CD4-positive, alpha-beta T cell (primary cell): ENCODE results near the gene ADA. TPM values are rescaled to one million over a fixed set of nuclear protein-coding genes. Genes with fewer than 3 reads are reported as not detected.

Experiments used
- ATAC-seq: fragments of 200-7000 bp; cut with Tn5 transposase; one replicate; pipeline ENCODE4 v1.10.0; 2022; ENCODE audit warnings: mild to moderate bottlenecking; ENCODE audit not compliant: poor library complexity
- CTCF ChIA-PET: fragments of 350-600 bp; sonication (Branson Sonifier 250); formaldehyde crosslinking; loops from one replicate; lab custom pipeline; 2021; ENCODE audit warnings: antibody characterized with exemption, inconsistent platforms; lab: Charles Lee
- POLR2A ChIA-PET: fragments of 350-600 bp; sonication (Branson Sonifier 250); formaldehyde crosslinking; loops from one replicate; lab custom pipeline; 2021; ENCODE audit warnings: antibody characterized with exemption, inconsistent platforms; lab: Charles Lee
- DNase-seq, 14 experiments: peaks; one replicate each; pipeline ENCODE4 v3.0.0-alpha.2; 2013 to 2020; ENCODE audit warnings: mixed read lengths in 2 of 14
- H3K27ac ChIP-seq, 2 donors: one replicate each; pipeline versions ENCODE4 v1.5.1 to v1.7.0; 2013; ENCODE audit warnings: low read length in 2 of 2, low read depth in 1 of 2, mild to moderate bottlenecking in 1 of 2
- H3K27me3 ChIP-seq, 2 experiments: 1 replicate in 1 of 2; 2 replicates in 1 of 2; pipeline versions ENCODE4 v1.6.1 to v1.7.0; 2013; ENCODE audit warnings: low read length in 2 of 2, control low read depth in 1 of 2, mild to moderate bottlenecking in 1 of 2, moderate library complexity in 1 of 2; ENCODE audit not compliant: insufficient read depth in 2 of 2, control insufficient read depth in 1 of 2
- H3K36me3 ChIP-seq: one replicate; pipeline ENCODE4 v1.6.1; 2013; ENCODE audit warnings: low read length, control low read depth; ENCODE audit not compliant: insufficient read depth
- H3K4me1 ChIP-seq: one replicate; pipeline ENCODE4 v1.6.1; 2013; ENCODE audit warnings: low read length, control low read depth; ENCODE audit not compliant: insufficient read depth
- H3K4me3 ChIP-seq: one replicate; pipeline ENCODE4 v1.5.1; 2013; ENCODE audit warnings: mild to moderate bottlenecking, low read length, moderate library complexity
- H3K9me3 ChIP-seq, 2 experiments: 1 replicate in 1 of 2; 2 replicates in 1 of 2; pipeline versions ENCODE4 v1.6.1 to v1.7.0; 2013; ENCODE audit warnings: low read length in 2 of 2, mild to moderate bottlenecking in 2 of 2, control low read depth in 1 of 2, moderate library complexity in 1 of 2; ENCODE audit not compliant: control insufficient read depth in 1 of 2, insufficient read depth in 1 of 2
- H3K27ac Mint-ChIP-seq: one replicate; pipeline ENCODE4 v1.8.0; 2020; ENCODE audit warnings: mixed read lengths
- H3K27me3 Mint-ChIP-seq: one replicate; pipeline ENCODE4 v1.8.0; 2021; ENCODE audit warnings: mixed read lengths
- H3K36me3 Mint-ChIP-seq: one replicate; pipeline ENCODE4 v1.8.0; 2021; ENCODE audit warnings: low read depth, mixed read lengths
- H3K4me1 Mint-ChIP-seq: one replicate; pipeline ENCODE4 v1.8.0; 2021; ENCODE audit warnings: low read depth, mixed read lengths
- H3K4me3 Mint-ChIP-seq: one replicate; pipeline ENCODE4 v1.8.0; 2020; ENCODE audit warnings: mild to moderate bottlenecking, mixed read lengths
- H3K9me3 Mint-ChIP-seq: one replicate; pipeline ENCODE4 v1.8.0; 2020; ENCODE audit warnings: mixed read lengths
- intact Hi-C, 2 experiments: fragments of 100-400 bp; cut with DNase I in 1 of 2; cut with micrococcal nuclease in 1 of 2; formaldehyde crosslinking; loops; one replicate each; pipeline versions ENCODE4 v1.15.1 to v1.9.0; 2023 to 2025; cut with DNase I, micrococcal nuclease
- total RNA-seq, 174 experiments: library from RNA in 2 of 174; stranded (reverse) in 2 of 174; gene quantifications; one replicate each; pipeline ENCODE4 v1.2.3 and lab custom pipeline; 2021 to 2026
- TF ChIP-seq, protein P1 (sequence below): fragments of 200-600 bp; IDR thresholded peaks from one replicate; pipeline ENCODE4 v1.8.0; 2022; ENCODE audit warnings: antibody characterized with exemption, mild to moderate bottlenecking

Gene ADA
- total RNA-seq, 2 experiments from 2014 or later, result 31.7 to 32.8 TPM

DNA sequence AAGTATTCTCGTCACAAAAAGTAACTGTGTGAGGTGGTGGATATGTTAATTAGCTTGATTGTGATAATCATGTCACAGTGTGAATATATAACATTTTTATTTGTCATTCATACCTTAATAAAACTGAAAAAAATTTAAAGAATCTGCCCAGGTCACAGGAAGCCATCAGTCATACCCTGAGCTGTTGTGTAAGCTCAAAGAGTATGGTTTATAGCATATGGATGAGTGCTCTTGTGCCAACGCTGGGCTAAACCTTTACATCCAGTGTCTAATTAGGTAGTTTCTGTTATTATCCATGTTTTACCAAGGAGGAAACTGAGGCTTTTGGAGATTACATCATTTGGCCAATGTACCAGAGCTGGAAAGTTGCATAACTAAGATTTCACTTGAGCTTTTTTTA lies 57.7 kb downstream of the ADA start:
- ATAC-seq (no peak), DNase-seq (no peak)
- no peak overlapping the region for H3K27ac ChIP-seq
- no peaks in the 10 kb centered on the region for H3K9me3 ChIP-seq
- H3K36me3 Mint-ChIP-seq, result no peaks in the 10 kb centered on the region
- H3K4me3 Mint-ChIP-seq, result no peak overlapping the region
- H3K4me3 ChIP-seq, result no peak overlapping the region
- H3K4me1 Mint-ChIP-seq, result peaks cover 8% of the 10 kb centered on the region
- no peaks in the 10 kb centered on the region for H3K9me3 Mint-ChIP-seq
- H3K36me3 ChIP-seq, result no peaks in the 10 kb centered on the region
- H3K4me1 ChIP-seq, result peaks cover 9% of the 10 kb centered on the region
- CTCF ChIA-PET, result no interaction called here
- TF ChIP-seq, protein P1, sequence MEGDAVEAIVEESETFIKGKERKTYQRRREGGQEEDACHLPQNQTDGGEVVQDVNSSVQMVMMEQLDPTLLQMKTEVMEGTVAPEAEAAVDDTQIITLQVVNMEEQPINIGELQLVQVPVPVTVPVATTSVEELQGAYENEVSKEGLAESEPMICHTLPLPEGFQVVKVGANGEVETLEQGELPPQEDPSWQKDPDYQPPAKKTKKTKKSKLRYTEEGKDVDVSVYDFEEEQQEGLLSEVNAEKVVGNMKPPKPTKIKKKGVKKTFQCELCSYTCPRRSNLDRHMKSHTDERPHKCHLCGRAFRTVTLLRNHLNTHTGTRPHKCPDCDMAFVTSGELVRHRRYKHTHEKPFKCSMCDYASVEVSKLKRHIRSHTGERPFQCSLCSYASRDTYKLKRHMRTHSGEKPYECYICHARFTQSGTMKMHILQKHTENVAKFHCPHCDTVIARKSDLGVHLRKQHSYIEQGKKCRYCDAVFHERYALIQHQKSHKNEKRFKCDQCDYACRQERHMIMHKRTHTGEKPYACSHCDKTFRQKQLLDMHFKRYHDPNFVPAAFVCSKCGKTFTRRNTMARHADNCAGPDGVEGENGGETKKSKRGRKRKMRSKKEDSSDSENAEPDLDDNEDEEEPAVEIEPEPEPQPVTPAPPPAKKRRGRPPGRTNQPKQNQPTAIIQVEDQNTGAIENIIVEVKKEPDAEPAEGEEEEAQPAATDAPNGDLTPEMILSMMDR, result no peak
- no peaks in the 10 kb centered on the region for H3K27me3 Mint-ChIP-seq
- no peaks in the 10 kb centered on the region for H3K27me3 ChIP-seq
- POLR2A ChIA-PET, result no interaction called here
- H3K27ac Mint-ChIP-seq, result no peak overlapping the region
- intact Hi-C loops, result no loop called here

DNA sequence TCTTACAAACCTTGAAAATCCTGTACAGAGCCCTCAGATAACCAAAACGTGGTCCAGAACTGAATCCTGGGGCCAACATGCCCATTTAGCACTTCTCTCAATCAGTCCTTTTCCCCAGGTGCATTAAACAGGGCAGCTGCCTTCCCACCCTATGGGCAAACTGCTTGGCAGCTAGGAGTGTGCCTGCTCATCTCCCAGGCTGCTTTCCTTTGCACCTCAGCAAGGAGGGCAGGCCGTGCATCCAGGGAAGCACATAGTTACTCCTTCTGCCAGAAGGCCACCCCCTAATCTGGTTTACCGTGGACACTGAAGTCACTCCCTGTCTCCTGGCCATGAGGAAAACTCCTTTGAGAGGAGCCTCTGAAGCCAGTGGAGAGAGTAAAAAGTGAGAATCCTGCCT lies 59.1 kb downstream of the ADA start:
- no peak overlapping the region for H3K27ac Mint-ChIP-seq
- H3K36me3 ChIP-seq, result no peaks in the 10 kb centered on the region
- H3K27me3 Mint-ChIP-seq, result no peaks in the 10 kb centered on the region
- ATAC-seq, result no peak
- POLR2A ChIA-PET, result no interaction called here
- H3K4me3 ChIP-seq, result no peak overlapping the region
- H3K36me3 Mint-ChIP-seq, result no peaks in the 10 kb centered on the region
- H3K4me3 Mint-ChIP-seq, result no peak overlapping the region
- H3K9me3 Mint-ChIP-seq, result no peaks in the 10 kb centered on the region
- no peak overlapping the region for H3K27ac ChIP-seq
- H3K4me1 ChIP-seq, result no peaks in the 10 kb centered on the region
- TF ChIP-seq, protein P1, result no peak
- intact Hi-C loops, result no loop called here
- DNase-seq, result no peak
- H3K9me3 ChIP-seq, result no peaks in the 10 kb centered on the region
- CTCF ChIA-PET, result no interaction called here
- no peaks in the 10 kb centered on the region for H3K27me3 ChIP-seq
- H3K4me1 Mint-ChIP-seq, result no peaks in the 10 kb centered on the region

DNA sequence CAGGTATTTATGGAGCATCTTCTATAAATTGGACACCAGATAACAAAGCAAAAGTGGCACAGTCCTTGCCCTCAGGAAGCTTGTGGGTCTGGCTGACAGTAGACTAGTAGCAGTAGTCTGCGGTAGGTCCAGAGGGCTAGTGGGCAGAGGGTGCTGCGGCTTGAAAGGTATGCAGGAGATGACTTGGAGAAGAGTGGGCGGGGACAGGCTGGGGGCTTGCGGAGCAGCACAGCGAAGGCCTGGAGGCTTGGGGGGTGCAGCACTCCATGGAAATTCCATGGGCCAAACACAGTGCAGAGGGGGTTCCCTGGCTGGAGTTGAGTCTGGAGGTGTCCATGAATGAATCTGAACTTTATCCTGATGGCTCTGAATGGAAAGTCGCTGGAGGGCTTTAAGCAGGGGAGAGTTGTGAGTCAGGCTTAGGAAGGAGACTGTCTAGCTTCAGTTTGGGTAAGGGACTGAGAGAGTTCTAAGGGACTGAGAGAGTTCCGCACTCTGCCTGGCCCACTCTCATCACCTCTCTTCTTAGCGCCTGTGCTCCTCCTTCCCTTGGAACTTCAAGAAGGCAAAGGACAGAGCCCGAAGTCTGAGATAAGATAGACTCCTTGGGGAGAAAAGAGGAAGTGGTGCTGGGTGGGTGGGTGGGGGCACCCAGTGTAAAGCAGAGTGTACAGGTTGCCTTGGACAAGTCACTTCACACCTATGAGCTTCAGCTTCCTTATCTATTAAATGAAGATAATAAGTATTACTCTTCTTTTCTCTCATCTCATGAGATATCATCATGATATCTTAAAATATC lies 60.3 kb downstream of the ADA start:
- POLR2A ChIA-PET, result no interaction called here

More for the DNA sequence above, 60.3 kb downstream of the ADA start:
- no peak overlapping the region for H3K4me3 ChIP-seq
- H3K27me3 Mint-ChIP-seq, result no peaks in the 10 kb centered on the region
- no peak for DNase-seq
- H3K36me3 Mint-ChIP-seq, result no peaks in the 10 kb centered on the region
- intact Hi-C loops, result no loop called here
- H3K27me3 ChIP-seq, result no peaks in the 10 kb centered on the region
- H3K27ac Mint-ChIP-seq, result no peak overlapping the region
- H3K4me1 Mint-ChIP-seq, result no peaks in the 10 kb centered on the region
- CTCF ChIA-PET, result no interaction called here
- H3K9me3 ChIP-seq, result no peaks in the 10 kb centered on the region
- TF ChIP-seq, protein P1, result no peak
- no peaks in the 10 kb centered on the region for H3K4me1 ChIP-seq
- no peaks in the 10 kb centered on the region for H3K9me3 Mint-ChIP-seq
- no peak overlapping the region for H3K4me3 Mint-ChIP-seq
- ATAC-seq, result no peak
- no peaks in the 10 kb centered on the region for H3K36me3 ChIP-seq
- H3K27ac ChIP-seq, result no peak overlapping the region
